Bronchial epithelial cell (primary cell): Measurements from ENCODE around the gene PRIMPOL. TPM values are rescaled to one million over a fixed set of nuclear protein-coding genes. Genes with fewer than 3 reads are reported as not detected.
A peak's percentile ranks its signal among the peaks of the same experiment; 100 is the strongest.
"Not testable (repeated sequence)": the region's sequence is repeated elsewhere in the genome, so short reads cannot be mapped to it uniquely, and the experiment has no call there.

ENCODE experiments used
- DNase-seq: peaks from one replicate; pipeline ENCODE4 v3.0.0-alpha.2; 2010; ENCODE audit warnings: low read depth
- FAIRE-seq: peaks from 2 replicates; lab custom pipeline; 2011; peaks lifted over from hg19 to GRCh38; lab: Jason Lieb, UNC
- H3K27me3 ChIP-seq: 2 replicates; pipeline ENCODE4 v1.5.1; 2011; ENCODE audit warnings: low read length; ENCODE audit not compliant: control insufficient read depth, insufficient read depth
- H3K36me3 ChIP-seq: 2 replicates; pipeline ENCODE4 v1.5.1; 2011; ENCODE audit warnings: low read length; ENCODE audit not compliant: control insufficient read depth, insufficient read depth
- H3K4me3 ChIP-seq: 2 replicates; pipeline ENCODE4 v1.5.1; 2011; ENCODE audit warnings: mild to moderate bottlenecking, low read depth, low read length, control low read depth
- CTCF ChIP-seq: IDR thresholded peaks from 2 replicates; pipeline ENCODE4 v1.5.1; 2011; ENCODE audit warnings: mild to moderate bottlenecking, moderate library complexity, low read length, control low read depth, inconsistent platforms; ENCODE audit not compliant: insufficient read depth, severe bottlenecking
- total RNA-seq: library from RNA; depleted of rRNA; stranded (reverse); fragments of >200 nt; gene quantifications from 2 replicates; pipeline ENCODE4 v1.2.1, GENCODE V29; 2014

Gene PRIMPOL
- 6.3 and 8.8 TPM in 2 replicates for total RNA-seq

- Histone ChIP-seq H3K27me3 (no peaks in the 10 kb centered on the region), H3K4me3 (peak within 1 kb of the TSS; percentile 74), H3K36me3 (no peaks in the 10 kb centered on the region)
- TF ChIP-seq CTCF, result peak; percentile 53
- no peak for FAIRE-seq
- peak; percentile 81 for DNase-seq
Measured at GRCh38 chr4:184649026-184649970, at the start of gene PRIMPOL, which contains the start of gene CASP3. PRIMPOL (plus strand) TSS chr4:184649738; CDS start chr4:184657141, 7,403 bp downstream. CASP3 (minus strand) TSS chr4:184649447; CDS start chr4:184638453, 10,994 bp downstream.

- H3K36me3 ChIP-seq, H3K4me3 ChIP-seq, H3K27me3 ChIP-seq, DNase-seq, FAIRE-seq: not testable (repeated sequence)
Measured at GRCh38 chr4:184600982-184601381, 48.6 kb upstream of the PRIMPOL start.

- not testable (repeated sequence) for H3K27me3 ChIP-seq, DNase-seq, H3K4me3 ChIP-seq, FAIRE-seq, H3K36me3 ChIP-seq
Measured at GRCh38 chr4:184602857-184603256, 46.7 kb upstream of the PRIMPOL start.

- H3K4me3 ChIP-seq, DNase-seq, H3K27me3 ChIP-seq, FAIRE-seq, H3K36me3 ChIP-seq: not testable (repeated sequence)
Measured at GRCh38 chr4:184607429-184607828, 42.1 kb upstream of the PRIMPOL start.

- no peak for TF ChIP-seq CTCF
- Histone ChIP-seq H3K27me3 (no peaks in the 10 kb centered on the region), H3K4me3 (no peak overlapping the region), H3K36me3 (no peaks in the 10 kb centered on the region)
- DNase-seq (no peak), FAIRE-seq (no peak)
Measured at GRCh38 chr4:184612074-184612473, 37.5 kb upstream of the PRIMPOL start.

- Histone ChIP-seq H3K4me3 (no peak overlapping the region), H3K27me3 (no peaks in the 10 kb centered on the region), H3K36me3 (no peaks in the 10 kb centered on the region)
- FAIRE-seq, result no peak
- TF ChIP-seq CTCF, result no peak
- no peak for DNase-seq
Measured at GRCh38 chr4:184613405-184613804, 36.1 kb upstream of the PRIMPOL start.

- Histone ChIP-seq H3K36me3 (no peaks in the 10 kb centered on the region), H3K4me3 (no peak overlapping the region), H3K27me3 (no peaks in the 10 kb centered on the region)
- no peak for TF ChIP-seq CTCF
- DNase-seq, result no peak
- FAIRE-seq, result no peak
Measured at GRCh38 chr4:184614509-184614908, 35.0 kb upstream of the PRIMPOL start.

- not testable (repeated sequence) for H3K36me3 ChIP-seq, H3K4me3 ChIP-seq, H3K27me3 ChIP-seq, DNase-seq, FAIRE-seq
Measured at GRCh38 chr4:184616168-184616567, 33.4 kb upstream of the PRIMPOL start.
